ENCODE measurements around the gene CLNK.

GRCh38 chr4:10730590-10730989, 46.0 kb upstream of the CLNK start:
- no peak for TF ChIP-seq EP300 (IDR thresholded peaks at IDR 0.05; ENCODE audit: low read depth in 2 of 2, low read length in 2 of 2)
- TF ChIP-seq EP300 (CRISPR knock-in tag; IDR thresholded peaks at IDR 0.05; ENCODE audit: borderline replicate concordance) = no peak
- no peak for TF ChIP-seq RELA (CRISPR knock-in tag; IDR thresholded peaks at IDR 0.05)
- no peak for TF ChIP-seq MXI1 (IDR thresholded peaks at IDR 0.05; ENCODE audit: borderline replicate concordance, low read depth, low read length)
- TF ChIP-seq CEBPB (IDR thresholded peaks at IDR 0.05; ENCODE audit: borderline replicate concordance, low read depth, low read length) = no peak
- no peak for TF ChIP-seq ZBTB44 (CRISPR knock-in tag; IDR thresholded peaks at IDR 0.05)
- TF ChIP-seq NPAS2 (CRISPR knock-in tag; IDR thresholded peaks at IDR 0.05; ENCODE audit: borderline replicate concordance) = no peak
- TF ChIP-seq CTCF (CRISPR knock-in tag; IDR thresholded peaks at IDR 0.05) = no peak
- TF ChIP-seq ZNF281 (CRISPR knock-in tag; IDR thresholded peaks at IDR 0.05; ENCODE audit: borderline replicate concordance) = no peak
- TF ChIP-seq KLF9 (CRISPR knock-in tag; IDR thresholded peaks at IDR 0.05; ENCODE audit: low read depth) = no peak
- no peak for TF ChIP-seq ZNF143 (CRISPR knock-in tag; IDR thresholded peaks at IDR 0.05)
- TF ChIP-seq CREB3 (CRISPR knock-in tag; IDR thresholded peaks at IDR 0.05) = no peak
